ENCODE measurements around the gene IGF2R.

GRCh38 chr6:159935633-159936032, 33.2 kb upstream of the IGF2R start:
- TF ChIP-seq EZH2 (IDR thresholded peaks at IDR 0.05; ENCODE audit: borderline replicate concordance, low read depth, low read length, severe bottlenecking) (no peak), CTCF (IDR thresholded peaks at IDR 0.05; ENCODE audit: borderline replicate concordance, extremely low read depth, low read length, poor library complexity, severe bottlenecking) (no peak)
